WI38 (cell line): Measurements from ENCODE around the gene SPNS3.

ENCODE experiments used
- H3K4me3 ChIP-seq: 2 replicates; pipeline ENCODE4 v1.5.1; 2011; ENCODE audit warnings: low read depth, mild to moderate bottlenecking, control low read depth, low read length
- CTCF ChIP-seq: IDR thresholded peaks from 2 replicates; pipeline ENCODE4 v1.5.1; 2012; ENCODE audit warnings: low read depth, mild to moderate bottlenecking, control low read depth, low read length

The SPNS3 gene

GRCh38 chr17:4514779-4515178, 81.0 kb downstream of the SPNS3 start:
- TF ChIP-seq CTCF: no peak
- H3K4me3 ChIP-seq: no peak overlapping the region

- no peak for TF ChIP-seq CTCF
Measured at GRCh38 chr17:4515501-4515900, 81.8 kb downstream of the SPNS3 start.

GRCh38 chr17:4516735-4517134, 83.0 kb downstream of the SPNS3 start:
- no peak overlapping the region for H3K4me3 ChIP-seq
- TF ChIP-seq CTCF: no peak

More at GRCh38 chr17:4515501-4515900, 81.8 kb downstream of the SPNS3 start:
- no peak overlapping the region for H3K4me3 ChIP-seq

- TF ChIP-seq CTCF: no peak
- H3K4me3 ChIP-seq: no peak overlapping the region
Measured at GRCh38 chr17:4518901-4519300, 85.2 kb downstream of the SPNS3 start.

- TF ChIP-seq CTCF: no peak
- H3K4me3 ChIP-seq: no peak overlapping the region
Measured at GRCh38 chr17:4519361-4519788, 85.6 kb downstream of the SPNS3 start.

GRCh38 chr17:4520060-4520893, 86.5 kb downstream of the SPNS3 start:
- no peak for TF ChIP-seq CTCF
- H3K4me3 ChIP-seq: no peak overlapping the region

- TF ChIP-seq CTCF: no peak
- H3K4me3 ChIP-seq: no peak overlapping the region
Measured at GRCh38 chr17:4520894-4521600, 87.3 kb downstream of the SPNS3 start.
